ENCODE results near the gene SRD5A3.

The SRD5A3 gene

GRCh38 chr4:55372259-55372658 is 26.2 kb downstream of the SRD5A3 start:
- no peak overlapping the region for H3K4me3 ChIP-seq (ENCODE audit: low read length)
- no peak for DNase-seq (ENCODE audit: low read depth)
- TF ChIP-seq CTCF (IDR thresholded peaks at IDR 0.05; ENCODE audit: insufficient read depth, low read depth, low read length, missing control alignments), result no peak

DNA sequence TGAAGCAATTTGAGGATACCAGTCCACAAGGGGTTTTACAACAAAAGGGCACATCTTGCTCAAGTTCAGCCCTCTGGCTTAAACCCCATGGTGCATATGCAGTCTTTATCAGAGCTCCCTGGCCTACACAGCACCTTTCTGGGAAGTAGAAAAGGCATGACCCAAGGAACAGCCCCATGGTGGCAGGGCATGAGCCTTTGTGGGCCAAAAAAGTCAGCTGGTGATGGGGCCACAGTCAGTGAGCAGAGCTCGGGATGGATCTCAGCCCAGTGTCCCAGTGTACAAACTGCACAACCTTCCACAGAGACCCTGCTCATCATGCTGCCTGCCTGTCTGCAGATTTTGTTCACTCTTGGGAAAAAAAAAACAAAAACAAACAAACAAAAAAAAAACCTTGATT is 27.4 kb downstream of the SRD5A3 start:
- DNase-seq (ENCODE audit: low read depth), result no peak
- no peak for TF ChIP-seq CTCF (IDR thresholded peaks at IDR 0.05; ENCODE audit: insufficient read depth, low read depth, low read length, missing control alignments)
- no peak overlapping the region for H3K4me3 ChIP-seq (ENCODE audit: low read length)

GRCh38 chr4:55376698-55377097 is 30.7 kb downstream of the SRD5A3 start:
- H3K4me3 ChIP-seq (ENCODE audit: low read length), result no peak overlapping the region
- TF ChIP-seq CTCF (IDR thresholded peaks at IDR 0.05; ENCODE audit: insufficient read depth, low read depth, low read length, missing control alignments), result no peak
- DNase-seq (ENCODE audit: low read depth), result no peak

DNA sequence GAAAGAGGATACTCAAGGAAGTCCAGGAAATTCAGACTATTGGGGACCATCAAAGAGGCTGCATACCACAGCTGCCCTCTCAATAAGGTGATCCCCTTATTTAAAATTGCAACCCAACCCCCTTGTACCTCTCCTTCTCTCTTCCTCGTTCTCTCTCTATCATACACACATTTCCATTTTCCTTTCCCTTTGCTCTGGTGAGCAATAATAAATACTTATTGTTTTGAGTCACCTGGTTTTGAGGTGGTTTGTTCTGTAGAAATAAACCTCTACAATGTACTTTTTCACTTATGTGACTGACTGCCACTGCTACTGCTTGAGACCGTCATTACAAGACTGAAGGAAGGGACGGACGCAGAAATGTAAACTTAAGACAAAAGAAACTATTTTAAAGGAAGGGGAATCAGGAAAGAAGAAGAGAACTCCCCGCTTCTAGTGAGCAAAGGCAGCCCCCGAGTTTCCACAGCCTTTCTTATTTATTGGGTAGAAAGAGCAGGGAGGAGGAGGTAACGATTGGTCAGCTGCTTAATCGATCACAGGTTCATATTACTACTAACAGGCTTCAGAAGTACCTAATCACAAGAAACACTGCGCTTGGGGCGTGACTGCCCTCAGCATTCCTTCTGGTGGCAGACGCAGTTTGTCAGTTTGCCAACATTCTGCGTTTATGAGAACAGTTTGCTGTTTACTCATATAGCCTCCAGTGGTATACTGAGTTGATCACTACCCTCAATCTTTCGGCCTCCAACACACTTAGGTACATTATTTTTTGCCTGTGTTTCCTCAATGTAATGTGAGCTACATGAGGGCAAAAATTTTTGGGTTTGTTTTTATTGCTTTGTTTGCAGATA is 32.8 kb downstream of the SRD5A3 start:
- no peak overlapping the region for H3K4me3 ChIP-seq (ENCODE audit: low read length)
- no peak for TF ChIP-seq CTCF (IDR thresholded peaks at IDR 0.05; ENCODE audit: insufficient read depth, low read depth, low read length, missing control alignments)
- peak; percentile 91 for DNase-seq (ENCODE audit: low read depth)

GRCh38 chr4:55380576-55380975 is 34.5 kb downstream of the SRD5A3 start:
- no peak for DNase-seq (ENCODE audit: low read depth)
- no peak for TF ChIP-seq CTCF (IDR thresholded peaks at IDR 0.05; ENCODE audit: insufficient read depth, low read depth, low read length, missing control alignments)
- no peak overlapping the region for H3K4me3 ChIP-seq (ENCODE audit: low read length)

GRCh38 chr4:55381502-55381901 is 35.5 kb downstream of the SRD5A3 start:
- no peak for TF ChIP-seq CTCF (IDR thresholded peaks at IDR 0.05; ENCODE audit: insufficient read depth, low read depth, low read length, missing control alignments)
- H3K4me3 ChIP-seq (ENCODE audit: low read length), result no peak overlapping the region
- no peak for DNase-seq (ENCODE audit: low read depth)

GRCh38 chr4:55382488-55383003 is 36.5 kb downstream of the SRD5A3 start:
- DNase-seq (ENCODE audit: low read depth), result no peak
- H3K4me3 ChIP-seq (ENCODE audit: low read length), result no peak overlapping the region
- no peak for TF ChIP-seq CTCF (IDR thresholded peaks at IDR 0.05; ENCODE audit: insufficient read depth, low read depth, low read length, missing control alignments)

Data from epithelial cell of esophagus (primary cell).